HG02943 (cell line): ENCODE results near the gene MYO1E.
A peak's percentile ranks its signal among the peaks of the same experiment; 100 is the strongest.

Experiments
- ATAC-seq: cut with Tn5 transposase; IDR thresholded peaks from one replicate; pipeline ENCODE4 v1.9.1; 2021; ENCODE audit warnings: mild to moderate bottlenecking, low read depth, moderate library complexity; ENCODE audit not compliant: unreplicated experiment

The MYO1E gene

DNA sequence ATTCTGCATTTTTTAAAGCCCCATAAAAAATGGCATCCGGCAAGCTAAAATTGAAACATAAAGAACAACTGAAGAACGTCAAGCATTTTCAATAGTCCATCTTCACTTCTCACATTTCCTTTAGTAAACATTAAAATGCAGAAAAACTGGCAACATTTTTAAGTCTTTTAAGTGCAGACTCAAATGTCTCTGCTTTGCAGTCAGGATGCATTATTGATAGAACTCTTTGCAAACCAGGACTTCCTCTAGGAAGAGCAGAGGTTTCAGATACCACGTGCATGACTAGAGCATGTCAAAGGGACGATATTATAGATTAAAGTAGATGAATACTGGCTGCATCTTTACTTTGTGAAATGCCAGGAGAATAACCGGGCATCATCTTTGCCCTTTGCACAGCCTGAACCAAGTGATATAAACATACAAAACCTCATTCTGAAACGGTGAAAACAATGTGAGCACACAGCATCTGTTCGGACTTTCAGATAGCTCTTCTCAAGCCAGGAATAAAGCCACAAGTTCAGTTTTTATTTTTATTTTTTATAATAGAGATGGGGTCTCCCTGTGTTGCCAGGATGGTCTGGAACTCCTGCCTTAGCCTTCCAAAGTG lies 101.0 kb downstream of the MYO1E start:
- no peak for ATAC-seq

GRCh38 chr15:59268852-59269407 lies 103.7 kb downstream of the MYO1E start:
- ATAC-seq: no peak

DNA sequence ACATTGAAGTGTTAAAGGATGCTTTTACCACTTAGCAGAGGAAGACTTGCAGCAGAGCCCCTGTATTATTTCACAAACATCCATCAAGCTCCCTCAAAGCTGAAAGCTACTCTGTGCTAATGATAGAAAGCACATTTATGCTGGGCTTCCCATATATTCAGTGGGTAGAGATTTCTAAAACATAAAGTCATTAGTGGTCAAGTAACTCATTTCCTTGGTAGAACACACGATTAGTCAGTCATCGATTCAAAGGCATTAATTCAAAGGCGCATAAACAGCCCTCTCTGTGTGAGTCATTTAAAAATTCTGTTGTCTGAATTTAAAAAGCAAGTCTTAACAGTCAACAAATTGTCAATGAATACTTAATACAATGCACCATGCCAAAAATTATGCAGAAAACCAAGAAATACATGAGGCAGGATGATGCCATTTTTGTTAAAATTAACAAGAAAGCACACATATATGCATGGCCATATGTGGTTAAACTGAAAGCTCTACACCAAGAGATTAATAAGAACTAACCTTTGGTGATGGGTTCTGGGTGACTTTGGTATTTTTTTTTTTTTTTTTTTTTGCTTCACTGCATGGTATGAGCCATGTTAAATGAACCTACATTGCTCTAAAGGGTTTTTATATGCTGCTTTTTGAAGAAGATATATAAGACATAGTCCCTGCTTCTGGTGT lies 104.4 kb downstream of the MYO1E start:
- no peak for ATAC-seq

DNA sequence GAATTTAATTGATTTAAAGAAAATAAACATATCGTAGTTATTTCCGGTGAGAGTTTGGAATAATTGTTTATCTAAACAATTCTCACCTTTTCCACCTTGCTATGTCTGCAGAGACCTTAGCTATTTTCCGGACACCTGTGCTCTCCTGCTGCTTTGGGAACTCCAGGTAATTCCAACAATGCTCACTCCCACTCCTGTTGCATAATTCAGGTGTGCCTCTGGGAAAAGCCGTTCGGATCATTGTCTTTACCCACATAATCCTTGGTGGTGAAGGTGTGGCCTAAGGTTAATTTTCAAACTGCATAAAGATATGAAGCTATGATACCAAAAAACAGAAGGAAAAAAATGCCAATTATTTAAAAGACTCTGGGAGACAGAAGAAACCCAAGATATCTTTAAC lies 106.6 kb downstream of the MYO1E start:
- no peak for ATAC-seq

DNA sequence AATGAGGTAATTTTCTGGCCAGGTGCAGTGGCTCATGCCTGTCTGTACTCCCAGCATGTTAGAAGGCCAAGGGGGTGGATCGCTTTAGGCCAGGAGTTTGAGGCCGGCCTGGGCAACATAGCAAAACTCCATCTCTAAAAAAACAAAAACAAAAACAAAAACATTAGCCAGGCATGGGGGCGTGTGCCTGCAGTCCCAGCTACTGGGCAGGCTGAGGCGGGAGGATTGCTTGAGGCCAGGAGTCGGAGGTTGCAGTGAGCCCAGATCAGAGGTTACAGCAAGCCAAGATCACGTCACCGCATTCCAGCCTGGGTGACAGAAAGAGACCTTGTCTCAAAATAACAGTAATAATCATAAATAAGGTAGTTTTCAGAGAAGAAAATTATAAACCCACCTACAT lies 110.4 kb downstream of the MYO1E start:
- no peak for ATAC-seq

DNA sequence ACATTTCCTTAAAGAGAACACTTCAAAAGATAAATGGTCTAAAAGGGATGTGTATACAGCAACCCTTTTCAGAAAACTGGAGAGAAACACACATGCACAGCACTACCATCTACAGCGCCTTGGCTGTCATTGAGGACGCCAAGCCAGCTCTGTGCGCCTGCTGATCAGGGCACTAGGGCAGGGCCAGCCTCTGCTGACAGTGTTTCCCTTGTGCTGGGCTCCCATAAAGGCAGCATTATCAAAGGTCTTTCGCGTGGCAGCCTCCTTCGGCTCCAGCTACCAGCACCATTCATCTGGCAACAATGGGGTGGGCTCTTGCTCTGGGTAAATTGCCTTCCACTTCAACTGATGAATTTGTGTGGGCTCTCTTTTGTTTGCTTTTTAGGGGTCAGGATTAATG lies 112.6 kb downstream of the MYO1E start:
- ATAC-seq: no peak

DNA sequence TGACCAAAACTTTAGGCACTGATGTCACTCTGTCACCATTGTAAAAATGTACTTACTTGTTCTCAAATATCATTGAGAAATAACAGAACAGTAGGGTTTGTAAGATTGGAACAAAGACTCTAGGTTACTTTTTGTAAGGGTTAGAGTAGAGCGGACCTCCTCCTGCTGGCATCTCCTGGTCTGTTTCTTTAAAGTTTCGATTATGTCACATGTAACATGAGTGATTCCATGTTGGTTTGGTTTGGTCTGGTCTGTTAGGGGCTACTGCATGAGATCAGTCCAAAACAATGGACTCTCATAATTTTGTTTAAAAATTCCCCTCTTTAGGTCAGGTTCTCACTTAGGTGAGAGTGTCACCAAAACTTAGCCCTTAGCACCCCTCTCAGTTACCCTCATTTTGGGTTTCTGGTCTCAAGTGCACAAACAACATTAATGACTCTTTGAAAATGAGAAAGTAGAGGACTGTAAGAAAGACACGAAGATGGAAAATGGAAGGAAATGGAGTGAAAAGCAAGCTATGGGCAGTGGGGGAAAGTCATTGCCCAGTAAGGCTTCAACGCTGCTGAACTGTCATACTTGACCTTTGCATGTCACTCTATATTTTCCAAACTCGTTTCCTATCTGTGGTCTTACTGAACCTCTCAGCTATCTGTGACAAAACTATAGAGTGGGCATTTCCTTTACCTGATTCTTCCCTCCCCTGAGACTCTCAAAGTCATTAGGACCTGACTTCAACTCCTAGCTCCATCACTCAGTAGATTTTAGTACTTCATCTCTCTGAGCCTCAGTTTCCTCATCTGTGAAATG lies 113.3 kb downstream of the MYO1E start:
- ATAC-seq: no peak

- no peak for ATAC-seq
Measured at GRCh38 chr15:59258317-59258716, 114.4 kb downstream of the MYO1E start.

DNA sequence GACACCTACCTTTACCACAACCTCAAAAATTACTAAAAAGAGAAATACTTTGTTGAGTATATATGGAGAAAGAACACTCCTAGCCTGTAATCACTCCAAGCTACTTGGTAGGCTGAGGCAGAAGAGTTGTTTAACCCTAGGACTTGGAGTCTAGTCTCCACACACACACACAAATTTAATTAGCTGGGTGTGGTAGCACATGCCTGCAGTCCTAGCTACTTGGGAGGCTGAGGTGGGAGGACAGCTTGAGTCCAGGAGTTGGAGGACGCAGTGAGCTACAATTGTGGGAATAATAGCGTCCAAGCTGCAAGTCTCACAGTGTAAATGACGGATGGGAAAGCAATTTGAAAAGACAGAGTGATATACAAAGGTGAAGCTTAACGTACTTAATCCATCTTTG lies 115.5 kb downstream of the MYO1E start:
- ATAC-seq: no peak

DNA sequence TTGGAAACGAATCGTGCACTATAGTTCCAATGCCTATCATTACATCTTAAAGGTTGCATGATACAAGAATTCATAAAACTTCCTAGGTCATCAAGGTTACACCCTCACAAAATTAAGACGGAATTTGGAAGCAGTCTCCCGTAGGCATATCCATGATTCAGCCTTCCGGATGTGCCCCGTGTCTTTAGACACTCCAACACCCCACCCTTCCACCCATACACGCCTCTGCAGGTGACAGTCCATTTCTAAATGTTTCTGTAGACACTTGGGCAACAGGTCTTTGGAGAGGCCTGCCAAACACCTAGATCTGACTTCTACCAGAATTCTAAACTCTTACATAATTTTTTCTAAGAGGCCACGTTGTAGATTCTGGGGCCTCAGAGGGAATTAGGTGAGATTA lies 116.2 kb downstream of the MYO1E start:
- no peak for ATAC-seq

DNA sequence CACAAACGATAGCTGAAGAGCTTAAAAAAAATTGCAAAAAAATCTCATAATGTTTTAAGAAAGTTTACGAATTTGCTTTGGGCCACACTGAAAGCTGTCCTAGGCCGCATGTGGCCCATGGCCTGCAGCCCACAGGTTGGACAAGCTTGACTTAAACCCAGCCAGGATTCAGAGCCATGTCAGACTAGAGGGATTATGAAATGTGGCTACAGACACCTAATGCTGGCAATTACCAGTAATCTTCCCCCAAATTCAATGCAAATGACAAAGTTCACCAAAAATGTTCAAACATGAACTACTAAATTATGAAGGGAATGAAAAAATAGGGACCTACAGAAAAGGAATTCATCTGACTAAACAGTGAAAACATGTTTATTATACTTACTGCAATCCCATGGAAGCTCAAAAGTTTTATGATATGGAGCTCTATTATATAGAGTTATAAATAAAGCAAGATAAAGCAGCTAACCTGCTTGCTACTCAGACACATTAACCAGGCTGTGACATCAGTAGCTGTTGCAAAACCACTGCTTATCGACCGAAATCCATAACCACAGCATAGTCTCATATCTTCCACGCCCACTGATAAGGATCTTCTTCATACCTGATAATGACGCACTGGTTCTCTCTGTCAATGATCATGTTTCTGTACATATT lies 116.9 kb downstream of the MYO1E start:
- ATAC-seq: no peak

- no peak for ATAC-seq
Measured at GRCh38 chr15:59252137-59252536, 120.5 kb downstream of the MYO1E start.

GRCh38 chr15:59251001-59251845 lies 121.4 kb downstream of the MYO1E start:
- ATAC-seq: no peak

- ATAC-seq: no peak
Measured at GRCh38 chr15:59250249-59250648, 122.4 kb downstream of the MYO1E start.

GRCh38 chr15:59249816-59250215 lies 122.9 kb downstream of the MYO1E start:
- no peak for ATAC-seq

GRCh38 chr15:59247364-59247763 lies 125.3 kb downstream of the MYO1E start:
- no peak for ATAC-seq

DNA sequence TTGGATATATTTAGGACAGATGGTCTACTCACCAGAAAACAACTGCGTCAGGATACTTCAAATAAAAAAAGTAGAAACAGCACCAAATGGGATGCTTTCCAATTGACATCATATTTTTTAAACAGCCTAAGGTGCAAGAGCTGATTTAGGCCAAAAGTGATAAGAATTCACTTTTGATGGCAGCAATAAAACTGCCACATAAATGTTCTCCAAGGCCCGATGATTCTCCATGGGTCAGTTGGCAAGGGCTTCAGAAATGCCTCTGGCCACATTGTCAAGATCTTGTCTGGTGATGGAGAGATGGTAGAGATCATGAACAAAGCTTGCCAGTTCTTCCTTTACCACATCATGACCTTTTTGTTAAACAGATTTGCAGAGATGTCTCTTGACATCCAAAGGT lies 127.1 kb downstream of the MYO1E start:
- ATAC-seq: no peak

- peak; percentile 81 for ATAC-seq
Measured at GRCh38 chr15:59244337-59244736, 128.3 kb downstream of the MYO1E start.

- no peak for ATAC-seq
Measured at GRCh38 chr15:59243622-59244021, 129.0 kb downstream of the MYO1E start.

DNA sequence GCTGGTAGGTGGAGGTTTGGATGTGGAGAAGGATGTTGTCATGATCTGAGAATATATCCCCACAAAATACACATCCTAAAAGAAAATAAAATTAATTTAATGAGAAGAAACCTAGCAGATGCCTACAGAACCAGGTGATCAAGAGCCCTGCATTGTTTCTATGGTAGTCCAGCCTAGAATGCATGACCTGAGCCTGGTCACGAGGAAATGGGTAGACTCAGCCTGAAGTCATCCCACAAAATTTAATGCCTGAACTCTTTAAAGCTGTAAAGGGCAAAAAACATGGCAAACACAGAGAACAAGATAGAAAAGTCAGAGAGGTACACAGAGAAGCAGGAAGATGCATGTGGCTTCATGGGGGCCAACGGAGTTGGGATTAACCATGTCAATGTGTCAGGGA lies 130.0 kb downstream of the MYO1E start:
- ATAC-seq: no peak
